LNCaP clone FGC (cell line): ENCODE results near the gene PKD2.
"Not testable (repeated sequence)": the region's sequence is repeated elsewhere in the genome, so short reads cannot be mapped to it uniquely, and the experiment has no call there.

Experiments used
- DNase-seq: peaks from one replicate; pipeline ENCODE4 v3.0.0-alpha.2; 2011; ENCODE audit warnings: low read depth
- H3K4me3 ChIP-seq: 2 replicates; pipeline ENCODE4 v1.5.1; 2011; ENCODE audit warnings: mild to moderate bottlenecking, low read depth, low read length, control low read depth
- TF ChIP-seq, protein P1 (sequence below): IDR thresholded peaks from 2 replicates; pipeline ENCODE4 v1.5.1; 2012; ENCODE audit warnings: mild to moderate bottlenecking; ENCODE audit not compliant: control insufficient read depth, insufficient read depth; ENCODE audit errors: extremely low read depth

Gene PKD2

DNA sequence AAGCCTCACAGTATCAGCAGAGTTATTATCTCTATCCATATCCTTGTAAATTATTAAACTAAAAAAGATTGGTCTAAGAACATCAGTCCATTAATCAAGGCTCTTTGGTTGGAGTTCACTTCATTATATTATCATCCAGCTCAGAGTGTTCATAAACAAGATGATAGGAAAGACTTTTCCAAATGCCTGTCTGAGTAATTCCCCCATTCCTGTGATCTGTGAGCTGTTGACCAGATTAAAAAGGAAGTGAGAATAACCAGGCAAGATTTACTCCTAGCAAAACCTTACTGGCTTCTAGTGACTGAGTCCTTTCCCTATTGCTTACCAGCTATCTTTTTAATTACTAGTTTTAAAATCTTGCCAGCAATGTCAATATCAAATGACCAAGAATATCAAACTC is 14.9 kb downstream of the PKD2 start:
- no peak for DNase-seq
- TF ChIP-seq, protein P1, sequence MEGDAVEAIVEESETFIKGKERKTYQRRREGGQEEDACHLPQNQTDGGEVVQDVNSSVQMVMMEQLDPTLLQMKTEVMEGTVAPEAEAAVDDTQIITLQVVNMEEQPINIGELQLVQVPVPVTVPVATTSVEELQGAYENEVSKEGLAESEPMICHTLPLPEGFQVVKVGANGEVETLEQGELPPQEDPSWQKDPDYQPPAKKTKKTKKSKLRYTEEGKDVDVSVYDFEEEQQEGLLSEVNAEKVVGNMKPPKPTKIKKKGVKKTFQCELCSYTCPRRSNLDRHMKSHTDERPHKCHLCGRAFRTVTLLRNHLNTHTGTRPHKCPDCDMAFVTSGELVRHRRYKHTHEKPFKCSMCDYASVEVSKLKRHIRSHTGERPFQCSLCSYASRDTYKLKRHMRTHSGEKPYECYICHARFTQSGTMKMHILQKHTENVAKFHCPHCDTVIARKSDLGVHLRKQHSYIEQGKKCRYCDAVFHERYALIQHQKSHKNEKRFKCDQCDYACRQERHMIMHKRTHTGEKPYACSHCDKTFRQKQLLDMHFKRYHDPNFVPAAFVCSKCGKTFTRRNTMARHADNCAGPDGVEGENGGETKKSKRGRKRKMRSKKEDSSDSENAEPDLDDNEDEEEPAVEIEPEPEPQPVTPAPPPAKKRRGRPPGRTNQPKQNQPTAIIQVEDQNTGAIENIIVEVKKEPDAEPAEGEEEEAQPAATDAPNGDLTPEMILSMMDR, result no peak
- H3K4me3 ChIP-seq, result no peak overlapping the region

DNA sequence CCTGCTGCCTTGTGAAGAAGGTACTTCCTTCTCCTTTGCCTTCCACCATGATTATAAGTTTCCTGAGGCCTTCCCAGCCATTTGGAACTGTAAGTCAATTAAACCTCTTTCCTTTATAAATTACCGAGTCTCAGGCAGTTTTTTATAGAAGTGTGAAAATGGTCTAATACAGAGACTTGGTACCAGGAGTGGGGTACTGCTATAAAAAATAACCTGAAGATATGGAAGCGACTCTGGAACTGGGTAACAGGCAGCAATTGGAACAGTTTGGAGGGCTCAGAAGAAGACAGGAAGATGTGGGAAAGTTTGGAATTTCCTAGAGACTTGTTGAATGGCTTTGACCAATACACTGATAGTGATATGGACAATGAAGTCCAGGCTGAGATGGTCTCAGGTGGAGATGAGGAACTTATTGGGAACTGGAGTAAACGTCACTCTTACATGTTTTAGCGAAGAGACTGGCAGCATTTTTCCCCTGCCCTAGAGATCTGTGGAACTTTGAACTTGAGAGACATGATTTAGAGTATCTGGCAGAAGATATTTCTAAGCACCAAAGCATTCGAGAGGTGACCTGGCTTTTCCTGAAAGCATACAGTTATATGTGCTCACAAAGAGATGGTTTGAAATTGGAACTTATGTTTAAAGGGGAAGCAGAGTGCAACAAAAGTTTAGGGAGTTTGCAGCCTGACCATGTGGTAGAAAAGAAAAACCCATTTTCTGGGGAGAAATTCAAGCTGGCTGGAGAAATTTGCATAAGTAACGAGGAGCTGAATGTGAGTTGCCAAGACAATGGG is 18.6 kb downstream of the PKD2 start:
- not testable (repeated sequence) for H3K4me3 ChIP-seq, DNase-seq

DNA sequence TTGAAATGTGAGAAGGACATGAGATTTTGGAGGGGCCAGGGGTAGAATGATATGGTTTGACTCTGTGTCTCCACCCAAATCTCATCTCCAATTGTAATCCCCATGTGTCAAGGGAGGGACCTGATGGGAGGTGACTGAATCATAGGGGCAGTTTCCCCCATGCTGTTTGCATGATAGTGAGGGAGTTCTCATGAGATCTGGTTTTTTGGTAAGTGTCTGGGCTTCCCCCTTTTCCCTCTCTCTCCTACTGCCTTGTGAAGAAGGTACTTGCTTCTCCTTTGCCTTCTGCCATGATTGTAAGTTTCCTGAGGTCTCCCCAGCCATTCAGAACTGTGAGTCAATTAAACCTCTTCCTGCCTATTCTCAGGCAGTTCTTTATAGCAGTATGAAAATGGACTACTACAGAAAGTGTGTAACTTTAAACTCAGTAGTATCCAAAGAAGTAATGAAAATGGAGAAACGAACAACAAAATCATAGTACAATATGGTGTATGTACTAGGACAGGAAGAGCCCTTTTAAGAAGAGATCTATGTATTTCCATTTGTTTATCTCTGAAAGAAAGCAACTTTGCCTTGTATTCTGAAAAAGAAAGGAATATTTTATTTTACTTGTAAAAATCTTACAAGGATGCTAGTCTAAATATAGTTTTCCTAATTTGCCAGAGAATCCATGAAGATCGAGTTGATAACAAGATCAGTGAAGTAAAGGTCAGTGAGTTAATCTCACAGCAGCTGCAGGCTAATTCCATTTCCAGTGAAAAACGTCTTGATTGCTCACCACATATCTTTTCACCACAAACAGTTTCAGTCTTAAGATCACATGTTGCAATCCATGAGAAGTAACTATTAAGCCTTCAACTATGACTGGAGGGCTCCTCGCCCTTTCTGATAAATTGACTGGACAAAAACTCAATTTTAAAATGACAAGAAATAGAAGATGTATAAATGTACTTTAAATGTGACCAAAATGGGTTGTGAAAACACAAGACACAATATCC is 20.5 kb downstream of the PKD2 start:
- TF ChIP-seq, protein P1, result no peak
- no peak for DNase-seq
- no peak overlapping the region for H3K4me3 ChIP-seq

DNA sequence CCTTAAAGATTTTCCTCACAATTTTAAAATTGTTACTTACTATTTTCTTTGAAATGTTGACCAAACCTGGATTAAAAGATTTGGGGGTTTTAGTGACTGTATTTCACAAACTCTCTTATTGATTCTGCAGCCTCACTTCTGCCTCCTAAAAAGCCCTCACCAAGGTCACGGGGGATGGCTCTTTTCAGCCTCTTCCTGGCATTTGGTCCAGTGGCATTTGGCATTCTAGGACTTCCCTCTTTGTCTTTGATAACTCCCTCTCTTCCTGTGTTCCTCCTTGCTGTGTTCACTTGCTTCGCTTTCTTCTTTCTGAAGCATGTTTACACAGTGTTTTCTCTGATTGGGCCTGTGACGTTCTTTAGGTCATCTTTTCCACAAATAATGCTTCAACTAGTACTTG is 21.5 kb downstream of the PKD2 start:
- no peak overlapping the region for H3K4me3 ChIP-seq
- no peak for DNase-seq
- TF ChIP-seq, protein P1, result no peak

DNA sequence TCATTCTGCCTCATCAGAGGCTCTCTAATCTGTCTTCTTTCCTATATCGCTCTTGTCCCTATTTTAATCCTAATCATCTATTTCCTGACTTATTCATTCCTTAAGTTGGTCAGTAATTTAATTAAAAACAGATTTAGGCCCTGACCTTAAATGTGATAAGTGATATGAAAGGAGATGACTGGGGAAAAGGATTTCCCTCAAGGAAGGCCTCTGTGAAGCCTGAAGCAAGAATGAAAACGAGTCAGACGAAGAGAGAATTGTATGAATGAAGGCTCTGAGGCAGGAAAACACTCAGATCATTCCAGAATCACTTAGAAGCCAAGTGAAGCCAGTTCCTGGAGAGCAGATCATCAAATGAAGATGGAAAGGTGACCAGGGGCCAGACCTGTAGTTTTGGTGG is 22.1 kb downstream of the PKD2 start:
- no peak for DNase-seq
- TF ChIP-seq, protein P1, result no peak
- no peak overlapping the region for H3K4me3 ChIP-seq

DNA sequence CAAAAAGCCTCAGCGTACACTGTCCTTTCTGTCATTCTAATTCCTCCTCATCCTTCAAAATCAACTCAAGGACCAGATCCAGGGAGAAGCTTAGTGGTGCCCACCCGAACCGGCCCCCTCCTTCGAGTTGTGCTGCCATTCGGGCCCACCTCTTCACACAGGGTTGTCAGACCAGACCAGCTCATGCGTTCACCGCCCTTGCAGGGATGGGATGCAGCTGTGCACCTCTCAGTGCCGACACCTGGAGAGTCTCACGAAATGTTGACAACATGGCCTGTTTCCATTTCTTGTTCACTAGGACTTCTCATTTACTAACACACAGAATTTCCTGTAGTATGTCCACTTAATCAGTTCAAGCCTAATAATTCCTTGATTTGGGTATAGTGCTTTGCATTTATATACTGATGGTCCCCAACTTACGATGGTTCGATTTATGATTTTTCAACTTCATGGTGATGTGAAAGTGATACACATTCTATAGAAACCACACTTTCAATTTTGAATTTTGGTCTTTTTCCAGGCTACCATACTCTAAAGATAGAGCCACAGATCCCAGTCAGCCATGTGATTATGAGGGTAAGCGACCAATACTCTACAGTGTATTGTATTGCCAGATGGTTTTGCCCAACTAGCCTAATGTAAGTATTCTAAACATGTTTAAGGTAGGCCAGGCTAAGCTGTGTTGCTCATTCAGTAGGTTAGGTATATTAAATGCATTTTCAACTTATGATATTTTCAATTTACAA is 23.3 kb downstream of the PKD2 start:
- no peak for DNase-seq
- TF ChIP-seq, protein P1, result no peak
- no peak overlapping the region for H3K4me3 ChIP-seq

DNA sequence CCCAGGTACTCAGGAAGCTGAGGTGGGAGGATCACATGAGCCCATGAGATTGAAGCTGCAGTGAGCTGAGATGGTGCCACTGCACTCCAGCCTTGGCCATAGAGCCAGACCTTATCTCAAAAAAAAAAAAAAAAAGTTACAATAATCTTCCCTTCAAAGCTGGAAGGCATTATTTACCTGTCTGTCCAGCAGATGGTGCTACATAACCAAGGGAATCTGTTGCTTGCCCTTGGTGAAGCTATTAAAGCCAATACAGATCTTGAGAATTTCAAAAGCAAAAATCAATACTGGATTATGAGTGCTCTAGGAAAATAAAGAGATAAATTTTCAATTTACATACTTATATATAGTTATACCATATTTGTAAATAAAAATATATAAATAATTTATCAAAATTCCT is 25.9 kb downstream of the PKD2 start:
- TF ChIP-seq, protein P1, result peak; percentile 83
- DNase-seq, result peak; percentile 59
- no peak overlapping the region for H3K4me3 ChIP-seq
